Suprapubic skin (tissue), 4 donors: ENCODE measurements around the gene PCDH10. TPM values are rescaled to one million over a fixed set of nuclear protein-coding genes. Genes with fewer than 3 reads are reported as not detected.

Source experiments
- DNase-seq, 2 donors: peaks; one replicate each; pipeline ENCODE4 v3.0.0-alpha.2; 2019; ENCODE audit warnings: low spot score in 2 of 2
- H3K27ac ChIP-seq: fragments of 200-600 bp; sonication (generic); one replicate; pipeline ENCODE4 v1.5.1; 2019
- H3K27me3 ChIP-seq: fragments of 200-600 bp; sonication (generic); one replicate; pipeline ENCODE4 v1.5.1; 2019
- H3K36me3 ChIP-seq: fragments of 200-600 bp; sonication (generic); one replicate; pipeline ENCODE4 v1.5.1; 2019
- H3K4me1 ChIP-seq: fragments of 200-600 bp; sonication (generic); one replicate; pipeline ENCODE4 v1.5.1; 2019
- H3K4me3 ChIP-seq: fragments of 200-600 bp; sonication (generic); one replicate; pipeline ENCODE4 v1.5.1; 2019; ENCODE audit warnings: mild to moderate bottlenecking
- H3K9me3 ChIP-seq: fragments of 200-600 bp; sonication (generic); one replicate; pipeline ENCODE4 v1.5.1; 2019
- CTCF ChIP-seq, 2 donors: fragments of 200-600 bp in 1 of 2; fragments of 450-650 bp in 1 of 2; sonication (generic) in 1 of 2; IDR thresholded peaks; one replicate each; pipeline ENCODE4 v1.5.1; 2016 to 2019; ENCODE audit warnings: antibody characterized with exemption in 2 of 2, mild to moderate bottlenecking in 1 of 2, moderate library complexity in 1 of 2
- EP300 ChIP-seq: sonication (generic); formaldehyde crosslinking; IDR thresholded peaks from one replicate; pipeline ENCODE4 v1.6.1; 2017; ENCODE audit warnings: antibody characterized with exemption
- POLR2A ChIP-seq, 2 donors: fragments of 450-650 bp; IDR thresholded peaks; one replicate each; pipeline ENCODE4 v1.6.1; 2017; ENCODE audit warnings: antibody characterized with exemption in 2 of 2, mild to moderate bottlenecking in 2 of 2, moderate library complexity in 2 of 2
- POLR2AphosphoS5 ChIP-seq, 3 donors: sonication (generic); formaldehyde crosslinking; IDR thresholded peaks; one replicate each; pipeline ENCODE4 v1.6.1; 2017; ENCODE audit warnings: antibody characterized with exemption in 3 of 3
- WGBS: methylation state at CpG from one replicate; pipeline ENCODE4 v1.1.5; 2018; 5-methylcytosine and 5-hydroxymethylcytosine counted together
- total RNA-seq, 4 donors: library from RNA; depleted of rRNA; stranded (reverse); fragments of >200 nt; gene quantifications; one replicate each; pipeline ENCODE4 v1.1.0, GENCODE V29; 2016

PCDH10 gene
- total RNA-seq, 4 donors from 2014 or later = 0.13 to 0.76 (median 0.68) TPM; not detected in 1

DNA sequence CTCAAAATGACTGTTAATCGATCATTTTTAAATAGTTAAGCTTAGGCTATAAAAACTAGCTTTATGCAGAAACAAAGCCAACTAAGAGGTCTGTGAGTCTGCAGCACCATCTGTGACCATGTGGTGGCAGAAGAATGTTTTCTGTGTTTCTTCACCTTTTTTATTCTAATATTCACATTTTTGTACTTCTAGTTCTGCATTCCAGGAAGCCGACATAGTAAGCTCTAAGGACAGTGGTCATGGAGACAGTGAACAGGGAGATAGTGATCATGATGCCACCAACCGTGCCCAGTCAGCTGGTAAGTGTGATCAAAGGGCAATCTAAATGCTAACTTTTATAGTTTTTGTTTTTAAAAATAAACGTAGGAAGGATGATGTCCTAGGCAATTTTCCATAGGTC, 5.6 kb downstream of the PCDH10 start:
- TF ChIP-seq CTCF (IDR thresholded peaks at IDR 0.05) (peak; percentile 25 to 32), EP300 (no peak), POLR2AphosphoS5 (IDR thresholded peaks at IDR 0.05) (no peak), POLR2A (IDR thresholded peaks at IDR 0.05) (no peak)
- Histone ChIP-seq H3K27ac (no peak overlapping the region), H3K9me3 (no peaks in the 10 kb centered on the region), H3K36me3 (no peaks in the 10 kb centered on the region), H3K4me3 (no peak overlapping the region), H3K4me1 (peaks cover 32% of the 10 kb centered on the region), H3K27me3 (peaks cover 51% of the 10 kb centered on the region)
- DNase-seq = no peak
- WGBS = 22% methylated on average over 4 of the region's 4 CpGs

DNA sequence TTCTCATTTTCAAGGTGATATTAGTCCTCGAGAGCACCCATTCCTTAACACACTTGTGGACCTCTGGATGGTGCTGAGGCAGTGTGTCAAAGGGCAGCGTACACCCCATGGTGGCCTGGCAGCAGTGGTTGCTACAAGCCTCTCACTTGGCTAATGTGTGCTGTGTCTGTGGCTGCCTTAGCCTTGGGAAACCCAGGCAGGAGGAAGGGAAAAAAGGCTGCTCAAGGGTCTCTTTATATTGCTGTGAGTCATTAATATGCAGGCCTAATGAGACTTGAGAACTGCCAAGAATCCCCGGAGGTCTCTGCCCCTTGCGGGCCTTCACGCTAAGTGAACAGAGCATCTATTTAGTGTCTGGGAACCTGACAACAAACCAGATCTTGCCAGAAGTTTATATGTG, 7.0 kb downstream of the PCDH10 start:
- Histone ChIP-seq H3K36me3 (no peaks in the 10 kb centered on the region), H3K4me3 (no peak overlapping the region), H3K27ac (no peak overlapping the region), H3K9me3 (no peaks in the 10 kb centered on the region), H3K27me3 (peaks cover 37% of the 10 kb centered on the region), H3K4me1 (peaks cover 18% of the 10 kb centered on the region)
- DNase-seq = peak in 1 of 2 donors; percentile 45
- TF ChIP-seq POLR2A (IDR thresholded peaks at IDR 0.05) = no peak
- TF ChIP-seq EP300 = no peak
- no peak for TF ChIP-seq CTCF (IDR thresholded peaks at IDR 0.05)
- TF ChIP-seq POLR2AphosphoS5 (IDR thresholded peaks at IDR 0.05) = no peak
- WGBS = 77% methylated on average over 5 of the region's 5 CpGs

- TF ChIP-seq POLR2AphosphoS5 (IDR thresholded peaks at IDR 0.05) = no peak
- TF ChIP-seq CTCF (IDR thresholded peaks at IDR 0.05) = no peak
- TF ChIP-seq POLR2A (IDR thresholded peaks at IDR 0.05) = no peak
- TF ChIP-seq EP300 = no peak
- WGBS = 87% methylated on average over 2 of the region's 2 CpGs
- no peak for DNase-seq
- no peaks in the 10 kb centered on the region for H3K9me3 ChIP-seq
- H3K4me3 ChIP-seq = no peak overlapping the region
- no peaks in the 10 kb centered on the region for H3K36me3 ChIP-seq
- peaks cover 14% of the 10 kb centered on the region for H3K4me1 ChIP-seq
- peaks cover 33% of the 10 kb centered on the region for H3K27me3 ChIP-seq
- no peak overlapping the region for H3K27ac ChIP-seq
These were observed 7.5 kb downstream of the PCDH10 start for GRCh38 chr4:133156556-133156955.

DNA sequence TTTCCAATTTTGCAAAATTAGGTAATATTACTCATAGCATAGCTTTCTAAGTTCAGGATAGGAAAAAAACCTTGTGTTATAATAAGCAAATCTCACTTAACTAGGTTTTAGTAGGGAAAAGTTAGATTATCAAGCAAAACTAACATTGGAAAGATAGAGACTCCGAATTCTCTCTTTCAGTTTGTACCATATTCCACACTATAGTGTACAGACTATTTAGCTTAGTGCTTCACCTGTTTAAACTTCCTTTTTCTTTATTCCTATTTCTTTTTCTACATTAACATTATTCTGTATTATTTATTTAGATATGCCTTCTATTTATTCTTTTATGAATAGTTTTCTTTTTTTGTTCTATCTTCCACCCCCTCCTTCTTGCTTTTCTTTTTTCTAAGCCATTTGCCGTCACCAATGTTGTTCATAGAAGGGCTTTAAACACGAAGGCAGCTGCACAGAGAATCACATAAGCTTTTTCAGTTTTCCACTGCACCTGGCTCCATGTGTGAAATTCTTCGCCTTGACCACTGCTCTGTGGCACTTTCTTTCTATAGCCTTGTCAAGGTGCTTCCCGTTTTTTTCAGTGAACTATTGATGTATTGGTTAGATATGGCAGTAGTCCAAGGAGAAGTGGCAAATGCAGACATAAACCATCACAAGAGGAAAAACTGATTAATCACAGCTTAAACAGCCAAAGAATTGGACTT, 8.5 kb downstream of the PCDH10 start:
- TF ChIP-seq POLR2AphosphoS5 (IDR thresholded peaks at IDR 0.05) = no peak
- TF ChIP-seq CTCF (IDR thresholded peaks at IDR 0.05) = no peak
- TF ChIP-seq EP300 = no peak
- no peak for TF ChIP-seq POLR2A (IDR thresholded peaks at IDR 0.05)

GRCh38 chr4:133160853-133161252, 11.8 kb downstream of the PCDH10 start:
- TF ChIP-seq POLR2A (IDR thresholded peaks at IDR 0.05) (no peak), EP300 (no peak), POLR2AphosphoS5 (IDR thresholded peaks at IDR 0.05) (no peak), CTCF (IDR thresholded peaks at IDR 0.05) (no peak)
- Histone ChIP-seq H3K9me3 (no peaks in the 10 kb centered on the region), H3K27me3 (peaks cover 6% of the 10 kb centered on the region), H3K4me3 (no peak overlapping the region), H3K4me1 (no peaks in the 10 kb centered on the region), H3K36me3 (no peaks in the 10 kb centered on the region), H3K27ac (no peak overlapping the region)
- DNase-seq = no peak
- 69% methylated on average over 3 of the region's 3 CpGs for WGBS

More for the DNA sequence above, 8.5 kb downstream of the PCDH10 start:
- H3K4me1 ChIP-seq = peaks cover 3% of the 10 kb centered on the region
- H3K36me3 ChIP-seq = no peaks in the 10 kb centered on the region
- 61% methylated on average over 5 of the region's 5 CpGs for WGBS
- H3K27me3 ChIP-seq = peaks cover 22% of the 10 kb centered on the region
- no peak overlapping the region for H3K27ac ChIP-seq
- H3K4me3 ChIP-seq = no peak overlapping the region
- no peak for DNase-seq
- no peaks in the 10 kb centered on the region for H3K9me3 ChIP-seq
